CD4-positive, alpha-beta T cell treated with Interleukin-17A for 4 hours (primary cell): ENCODE data around the gene SPHK1.
"Not testable (repeated sequence)": the region's sequence is repeated elsewhere in the genome, so short reads cannot be mapped to it uniquely, and the experiment has no call there.

Source experiments
- DNase-seq: peaks from one replicate; pipeline ENCODE4 v3.0.0-alpha.2; 2020; ENCODE audit warnings: mixed read lengths

Gene SPHK1

GRCh38 chr17:76384222-76384986 is at the start of gene SPHK1:
SPHK1 (plus strand) TSS chr17:76384609; CDS start chr17:76385645, 1,036 bp downstream.
- peak; percentile 74 for DNase-seq

- DNase-seq = no peak
Measured at GRCh38 chr17:76335716-76336381, 48.6 kb upstream of the SPHK1 start.

GRCh38 chr17:76336756-76337412 is 47.5 kb upstream of the SPHK1 start:
- DNase-seq = no peak

GRCh38 chr17:76337413-76337777 is 47.0 kb upstream of the SPHK1 start:
- no peak for DNase-seq

- DNase-seq = no peak
Measured at GRCh38 chr17:76341301-76341700, 43.1 kb upstream of the SPHK1 start.

- no peak for DNase-seq
Measured at GRCh38 chr17:76343106-76343505, 41.3 kb upstream of the SPHK1 start.

GRCh38 chr17:76345377-76345974 is 38.9 kb upstream of the SPHK1 start:
- DNase-seq = no peak

GRCh38 chr17:76346936-76347335 is 37.5 kb upstream of the SPHK1 start:
- not testable (repeated sequence) for DNase-seq

GRCh38 chr17:76350463-76350862 is 33.9 kb upstream of the SPHK1 start:
- DNase-seq = no peak

- DNase-seq = no peak
Measured at GRCh38 chr17:76351526-76352071, 32.8 kb upstream of the SPHK1 start.

- peak; percentile 22 for DNase-seq
Measured at GRCh38 chr17:76353004-76353598, 31.3 kb upstream of the SPHK1 start.

GRCh38 chr17:76353599-76354316 is 30.7 kb upstream of the SPHK1 start, which contains the start of gene PRPSAP1:
PRPSAP1 (minus strand) TSS chr17:76353916; CDS start chr17:76353703, 213 bp downstream.
- peak; percentile 85 for DNase-seq

- no peak for DNase-seq
Measured at GRCh38 chr17:76354317-76354729, 30.1 kb upstream of the SPHK1 start.

- DNase-seq = no peak
Measured at GRCh38 chr17:76354747-76355310, 29.6 kb upstream of the SPHK1 start.

- no peak for DNase-seq
Measured at GRCh38 chr17:76356803-76357456, 27.5 kb upstream of the SPHK1 start.

- DNase-seq = no peak
Measured at GRCh38 chr17:76357597-76358158, 26.7 kb upstream of the SPHK1 start.

- DNase-seq = no peak
Measured at GRCh38 chr17:76359375-76359774, 25.0 kb upstream of the SPHK1 start.

GRCh38 chr17:76359776-76360175 is 24.6 kb upstream of the SPHK1 start:
- DNase-seq = not testable (repeated sequence)

- DNase-seq = no peak
Measured at GRCh38 chr17:76360461-76360860, 23.9 kb upstream of the SPHK1 start.

- no peak for DNase-seq
Measured at GRCh38 chr17:76363107-76363842, 21.1 kb upstream of the SPHK1 start.
